HG03097 (cell line): ENCODE measurements around the gene RAB7B.
"Not testable (repeated sequence)": the region's sequence is repeated elsewhere in the genome, so short reads cannot be mapped to it uniquely, and the experiment has no call there.

ENCODE experiments used
- ATAC-seq: cut with Tn5 transposase; IDR thresholded peaks from one replicate; pipeline ENCODE4 v1.9.1; 2021; ENCODE audit not compliant: unreplicated experiment, low FRiP score

Gene RAB7B

DNA sequence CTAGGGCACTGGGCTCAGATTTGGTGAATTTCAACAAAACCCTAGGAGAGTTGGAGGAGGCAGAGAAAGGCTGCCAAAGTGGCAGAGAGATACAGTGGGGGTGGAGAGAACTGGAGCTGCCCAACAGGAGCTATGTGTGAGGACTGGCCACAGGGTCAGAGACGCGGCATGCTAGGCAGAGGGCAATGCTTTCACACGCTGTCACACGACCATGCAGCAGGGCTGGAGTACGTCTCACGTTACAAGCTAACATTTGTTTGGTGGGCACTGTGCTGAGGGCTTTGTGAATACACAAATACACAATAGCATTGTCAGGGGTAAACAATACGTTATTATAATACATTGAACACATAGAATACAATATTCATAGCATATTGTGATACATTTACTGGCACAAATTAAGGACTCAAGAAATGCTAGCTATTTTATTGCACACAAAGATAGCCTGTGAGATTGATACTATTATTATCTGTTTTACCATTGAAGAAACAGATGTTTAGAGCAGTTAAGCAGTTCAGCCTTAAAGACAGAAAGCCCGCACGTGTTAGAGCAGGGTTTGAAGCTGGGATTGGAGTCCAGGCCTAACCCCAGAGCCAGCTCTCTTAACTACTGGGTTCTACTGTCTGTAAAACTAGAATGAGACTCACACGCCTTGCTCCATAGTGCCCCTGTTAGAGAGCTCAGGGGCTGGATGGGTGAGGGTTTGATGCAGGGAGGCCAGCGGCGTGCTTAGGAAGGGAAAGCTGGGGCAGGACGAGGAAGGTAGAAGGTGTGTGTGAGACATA, 4.5 kb downstream of the RAB7B start:
- ATAC-seq = no peak

GRCh38 chr1:205996641-205997040, 6.6 kb downstream of the RAB7B start:
- ATAC-seq = not testable (repeated sequence)

DNA sequence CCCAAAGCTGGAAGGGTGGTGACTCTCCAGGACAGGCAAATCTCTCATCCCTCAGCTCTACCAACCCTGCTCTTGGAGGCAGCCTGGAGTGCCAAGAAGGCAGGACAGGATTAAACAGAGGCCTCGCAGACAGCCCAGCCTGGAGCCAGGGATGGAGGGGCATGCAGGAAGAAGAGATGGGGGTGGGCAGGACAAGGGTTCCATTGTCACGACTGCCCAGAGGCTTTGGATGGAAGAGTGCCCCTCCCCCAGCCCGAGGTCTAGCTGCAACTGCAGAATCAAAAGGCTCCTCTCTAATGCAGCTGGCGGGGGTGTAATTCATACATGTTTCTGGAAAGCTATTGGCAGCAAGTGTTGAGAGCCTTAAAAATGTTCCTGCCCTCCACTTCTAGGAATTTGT, 8.8 kb downstream of the RAB7B start:
- no peak for ATAC-seq

DNA sequence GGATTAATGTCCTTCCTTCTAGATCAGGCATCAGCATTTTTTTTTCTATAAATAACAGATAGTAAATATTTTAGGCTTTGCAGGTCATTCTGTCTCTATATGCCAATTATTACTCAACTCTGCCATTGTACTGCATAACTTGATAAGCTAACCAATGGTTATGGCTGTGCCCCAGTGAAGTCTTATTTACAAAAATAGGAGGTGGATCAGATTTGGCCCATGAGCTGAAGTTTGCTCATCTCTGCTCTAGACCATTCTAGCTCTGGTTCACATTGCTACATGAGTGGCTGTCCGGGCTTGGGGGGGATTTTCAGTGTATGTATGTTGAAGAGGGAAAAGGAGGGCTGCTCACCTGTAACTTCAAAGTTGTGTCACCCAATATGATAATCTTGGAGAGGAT, 10.1 kb downstream of the RAB7B start:
- no peak for ATAC-seq

DNA sequence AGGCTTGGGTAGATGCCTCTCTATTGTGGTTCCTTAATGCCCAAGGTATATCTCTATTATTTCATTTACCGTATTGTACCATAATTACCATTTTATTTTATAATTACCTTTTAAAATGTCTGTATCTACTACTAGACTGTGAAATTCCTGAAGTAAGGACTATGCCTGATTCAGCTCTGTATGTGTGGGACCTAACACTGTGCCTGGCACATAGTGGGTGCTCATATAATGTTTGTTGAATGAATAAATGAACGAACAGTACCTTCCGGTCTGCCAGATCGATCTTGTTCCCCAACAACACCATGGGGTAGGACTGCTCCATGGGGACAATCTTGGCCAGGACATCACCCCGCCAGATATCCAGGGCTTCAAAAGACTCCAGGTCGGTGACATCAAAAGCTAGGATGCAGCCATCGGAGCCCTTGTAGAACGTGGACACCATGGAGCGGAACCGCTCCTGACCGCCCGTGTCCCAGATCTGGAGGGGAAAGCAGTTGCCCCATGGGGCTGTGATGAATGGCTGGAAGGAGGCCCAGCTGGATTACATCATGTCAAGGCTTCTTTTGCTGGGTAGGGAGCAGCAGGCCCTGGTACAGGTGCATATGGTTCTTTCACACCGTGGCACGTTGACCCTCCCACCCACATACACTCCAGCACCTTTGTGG, 10.8 kb downstream of the RAB7B start:
- ATAC-seq = no peak

DNA sequence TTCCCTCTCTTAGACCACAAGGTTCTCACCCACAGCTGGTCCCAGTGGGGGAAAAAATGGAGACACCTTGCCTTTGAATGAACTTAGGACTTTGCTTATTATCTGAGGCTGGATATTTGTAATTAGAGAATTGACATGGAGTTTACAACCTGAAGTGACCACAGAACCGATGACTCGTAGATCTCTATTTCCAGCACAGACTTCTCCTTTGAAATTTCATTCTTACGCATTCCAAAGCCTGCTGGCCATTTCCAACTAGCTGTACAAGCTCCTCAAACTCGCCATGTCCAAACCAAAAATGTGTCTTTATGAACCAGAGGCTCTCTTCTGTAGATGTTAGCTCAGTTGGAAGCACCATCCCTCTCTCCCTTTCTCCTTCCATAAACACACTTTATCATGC, 12.0 kb downstream of the RAB7B start:
- no peak for ATAC-seq

- no peak for ATAC-seq
Measured at GRCh38 chr1:205990226-205990625, 13.0 kb downstream of the RAB7B start.

GRCh38 chr1:205989786-205990185, 13.4 kb downstream of the RAB7B start:
- no peak for ATAC-seq

GRCh38 chr1:205988585-205988995, 14.6 kb downstream of the RAB7B start:
- no peak for ATAC-seq

- no peak for ATAC-seq
Measured at GRCh38 chr1:205986861-205987260, 16.3 kb downstream of the RAB7B start.

GRCh38 chr1:205986292-205986691, 16.9 kb downstream of the RAB7B start:
- ATAC-seq = no peak

- ATAC-seq = no peak
Measured at GRCh38 chr1:205985330-205986005, 17.7 kb downstream of the RAB7B start.

GRCh38 chr1:205983925-205984725, 19.1 kb downstream of the RAB7B start:
- ATAC-seq = no peak

- ATAC-seq = no peak
Measured at GRCh38 chr1:205981257-205981656, 21.9 kb downstream of the RAB7B start.

- no peak for ATAC-seq
Measured at GRCh38 chr1:205980237-205980870, 22.8 kb downstream of the RAB7B start.

DNA sequence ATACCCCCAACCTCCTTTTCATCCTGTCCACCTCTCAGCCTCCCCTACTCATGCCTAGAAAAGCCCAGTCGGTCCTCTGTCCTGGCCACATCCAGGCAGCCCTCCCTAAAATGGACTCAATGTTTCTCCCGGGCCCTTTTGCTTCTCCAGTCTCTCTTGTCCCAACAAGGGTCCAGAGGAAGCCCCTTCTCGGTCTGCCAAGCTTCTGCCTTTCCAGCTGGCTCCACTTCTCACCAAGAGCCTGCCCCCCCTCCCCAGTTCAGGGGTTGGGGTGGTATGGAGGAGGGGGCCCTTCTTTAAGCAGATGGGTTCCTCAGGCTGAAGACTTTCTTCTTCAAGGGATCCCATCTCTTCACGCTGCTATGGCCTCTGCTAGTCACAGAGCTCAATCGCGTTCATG, 23.9 kb downstream of the RAB7B start:
- no peak for ATAC-seq

GRCh38 chr1:205978676-205979075, 24.5 kb downstream of the RAB7B start:
- ATAC-seq = no peak

DNA sequence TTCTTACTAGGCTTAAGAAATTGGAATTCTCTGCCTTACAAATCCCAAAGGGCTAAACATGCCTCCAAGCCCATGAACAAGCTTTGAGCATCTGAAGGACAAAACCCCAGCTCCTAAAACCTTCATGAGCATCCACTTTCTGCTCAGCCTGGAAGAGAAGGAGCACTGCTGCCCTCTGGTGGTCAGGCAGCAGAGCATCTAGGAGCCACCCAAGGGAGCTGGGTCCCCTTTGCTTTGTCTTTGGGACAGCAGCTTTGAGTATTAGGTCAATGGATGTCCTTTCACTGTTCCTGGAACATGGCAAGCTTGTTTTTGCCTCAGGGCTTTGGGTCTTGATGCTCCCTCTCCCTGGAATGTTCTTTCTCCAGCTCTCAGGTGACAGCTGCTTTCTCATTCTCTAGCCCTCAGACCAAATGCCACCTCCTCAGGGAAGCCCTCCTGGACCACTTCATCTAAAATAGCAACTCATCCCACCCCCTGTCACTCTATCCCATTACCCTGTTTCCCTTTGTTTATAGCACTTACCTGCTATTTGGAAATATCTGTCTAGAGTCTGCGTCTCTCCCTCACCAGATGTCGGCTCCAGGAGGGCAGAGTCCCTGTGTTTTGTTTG, 25.7 kb downstream of the RAB7B start:
- ATAC-seq = no peak

- no peak for ATAC-seq
Measured at GRCh38 chr1:205976708-205977401, 26.3 kb downstream of the RAB7B start.
